ENCODE results near the gene PCSK2. TPM values are rescaled to one million over a fixed set of nuclear protein-coding genes. Genes with fewer than 3 reads are reported as not detected.

The PCSK2 gene
- total RNA-seq, 4 donors from 2014 or later = under 0.01 to 0.18 (median 0.18) TPM; not detected in 1

- Histone ChIP-seq H3K4me3 (no peak overlapping the region), H3K27ac (no peak overlapping the region), H3K4me1 (peaks cover 0 to under 1% (median 0%) of the 10 kb centered on the region in 3 donors), H3K27me3 (no peaks in the 10 kb centered on the region), H3K36me3 (no peaks in the 10 kb centered on the region), H3K9me3 (no peaks in the 10 kb centered on the region)
- TF ChIP-seq POLR2A (IDR thresholded peaks at IDR 0.05) = no peak
- no peak for TF ChIP-seq CTCF (IDR thresholded peaks at IDR 0.05)
- intact Hi-C loops (cut with DNase I) = no loop called here
- 63 to 77% methylated on average over 6 to 12 of the region's 14 CpGs for WGBS, 2 donors
- no peak for DNase-seq
These were observed 291.7 kb downstream of the PCSK2 start for GRCh38 chr20:17518339-17519052.

- 82 to 83% methylated on average over 5 to 7 of the region's 7 CpGs for WGBS, 2 donors
- TF ChIP-seq POLR2A (IDR thresholded peaks at IDR 0.05) = no peak
- H3K4me3 ChIP-seq = no peak overlapping the region
- no peak overlapping the region for H3K27ac ChIP-seq
- no peak for DNase-seq
- no peaks in the 10 kb centered on the region for H3K9me3 ChIP-seq
- intact Hi-C loops (cut with DNase I) = no loop called here
- no peaks in the 10 kb centered on the region for H3K27me3 ChIP-seq
- no peaks in the 10 kb centered on the region for H3K36me3 ChIP-seq
- H3K4me1 ChIP-seq = peaks cover 0 to 12% (median 0%) of the 10 kb centered on the region in 3 donors
These were observed 292.9 kb downstream of the PCSK2 start for GRCh38 chr20:17519606-17520285.

- no peak for TF ChIP-seq POLR2A (IDR thresholded peaks at IDR 0.05)
- no peak for TF ChIP-seq CTCF (IDR thresholded peaks at IDR 0.05)
- Histone ChIP-seq H3K4me1 (peaks cover 0 to 20% (median 0%) of the 10 kb centered on the region in 3 donors), H3K36me3 (no peaks in the 10 kb centered on the region), H3K27me3 (no peaks in the 10 kb centered on the region), H3K27ac (no peak overlapping the region), H3K9me3 (no peaks in the 10 kb centered on the region), H3K4me3 (no peak overlapping the region)
- WGBS, 2 donors = 26 to 30% methylated on average over 3 of the region's 3 CpGs
- DNase-seq = no peak
- intact Hi-C loops (cut with DNase I) = no loop called here
These were observed 293.7 kb downstream of the PCSK2 start for GRCh38 chr20:17520583-17520982.

GRCh38 chr20:17522528-17522927 is 295.7 kb downstream of the PCSK2 start:
- H3K27ac ChIP-seq = no peak overlapping the region
- no peak for TF ChIP-seq CTCF (IDR thresholded peaks at IDR 0.05)
- no peak for TF ChIP-seq POLR2A (IDR thresholded peaks at IDR 0.05)
- no peaks in the 10 kb centered on the region for H3K27me3 ChIP-seq
- no peak overlapping the region for H3K4me3 ChIP-seq
- DNase-seq = no peak
- WGBS, 2 donors = 77 to 85% methylated on average over 3 of the region's 3 CpGs
- no peaks in the 10 kb centered on the region for H3K9me3 ChIP-seq
- no peaks in the 10 kb centered on the region for H3K36me3 ChIP-seq
- intact Hi-C loops (cut with DNase I) = no loop called here
- H3K4me1 ChIP-seq = peaks cover 0 to 23% (median 0%) of the 10 kb centered on the region in 3 donors

- DNase-seq = no peak
- H3K36me3 ChIP-seq = no peaks in the 10 kb centered on the region
- intact Hi-C loops (cut with DNase I) = no loop called here
- TF ChIP-seq CTCF (IDR thresholded peaks at IDR 0.05) (no peak), POLR2A (IDR thresholded peaks at IDR 0.05) (no peak)
- H3K9me3 ChIP-seq = no peaks in the 10 kb centered on the region
- no peak overlapping the region for H3K27ac ChIP-seq
- H3K4me1 ChIP-seq = peaks cover 0 to 23% (median 0%) of the 10 kb centered on the region in 3 donors
- WGBS, 2 donors = 70 to 77% methylated on average over 5 of the region's 5 CpGs
- H3K27me3 ChIP-seq = no peaks in the 10 kb centered on the region
- H3K4me3 ChIP-seq = no peak overlapping the region
These were observed 296.5 kb downstream of the PCSK2 start for GRCh38 chr20:17523326-17523725.

All from esophagus squamous epithelium (tissue), 5 donors.